Measurements from ENCODE around the gene TOMT.

Gene TOMT, protein sequence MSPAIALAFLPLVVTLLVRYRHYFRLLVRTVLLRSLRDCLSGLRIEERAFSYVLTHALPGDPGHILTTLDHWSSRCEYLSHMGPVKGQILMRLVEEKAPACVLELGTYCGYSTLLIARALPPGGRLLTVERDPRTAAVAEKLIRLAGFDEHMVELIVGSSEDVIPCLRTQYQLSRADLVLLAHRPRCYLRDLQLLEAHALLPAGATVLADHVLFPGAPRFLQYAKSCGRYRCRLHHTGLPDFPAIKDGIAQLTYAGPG

DNA sequence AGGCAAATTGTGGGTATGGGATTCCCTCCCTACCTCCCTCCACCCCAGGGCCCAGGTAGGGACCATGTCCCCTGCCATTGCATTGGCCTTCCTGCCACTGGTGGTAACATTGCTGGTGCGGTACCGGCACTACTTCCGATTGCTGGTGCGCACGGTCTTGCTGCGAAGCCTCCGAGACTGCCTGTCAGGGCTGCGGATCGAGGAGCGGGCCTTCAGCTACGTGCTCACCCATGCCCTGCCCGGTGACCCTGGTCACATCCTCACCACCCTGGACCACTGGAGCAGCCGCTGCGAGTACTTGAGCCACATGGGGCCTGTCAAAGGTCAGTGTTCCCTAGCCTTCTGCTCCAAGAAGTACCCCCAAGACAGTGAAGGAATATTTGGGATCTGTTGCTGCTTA lies at the start of gene TOMT:
TOMT (plus strand) TSS at position 37 of the 400 bp plus-strand sequence; CDS start at position 65, 28 bp downstream.
- Histone ChIP-seq H3K4me3 (ENCODE audit: low read depth in 1 of 2, low read length in 2 of 2) (no peak within 1 kb of the TSS), H3K36me3 (ENCODE audit: control insufficient read depth in 1 of 2, insufficient read depth in 2 of 2, low read length in 2 of 2) (peaks cover 3 to 9% of the 10 kb centered on the region in 2 donors), H3K27ac (ENCODE audit: low read length) (no peak within 1 kb of the TSS), H3K27me3 (ENCODE audit: low read depth, low read length) (no peaks in the 10 kb centered on the region), H3K4me1 (ENCODE audit: control insufficient read depth in 1 of 2, insufficient read depth in 2 of 2, low read length in 2 of 2) (peaks cover 15 to 22% of the 10 kb centered on the region in 2 donors), H3K9me3 (ENCODE audit: control insufficient read depth in 1 of 2, low read length in 2 of 2) (no peaks in the 10 kb centered on the region)

DNA sequence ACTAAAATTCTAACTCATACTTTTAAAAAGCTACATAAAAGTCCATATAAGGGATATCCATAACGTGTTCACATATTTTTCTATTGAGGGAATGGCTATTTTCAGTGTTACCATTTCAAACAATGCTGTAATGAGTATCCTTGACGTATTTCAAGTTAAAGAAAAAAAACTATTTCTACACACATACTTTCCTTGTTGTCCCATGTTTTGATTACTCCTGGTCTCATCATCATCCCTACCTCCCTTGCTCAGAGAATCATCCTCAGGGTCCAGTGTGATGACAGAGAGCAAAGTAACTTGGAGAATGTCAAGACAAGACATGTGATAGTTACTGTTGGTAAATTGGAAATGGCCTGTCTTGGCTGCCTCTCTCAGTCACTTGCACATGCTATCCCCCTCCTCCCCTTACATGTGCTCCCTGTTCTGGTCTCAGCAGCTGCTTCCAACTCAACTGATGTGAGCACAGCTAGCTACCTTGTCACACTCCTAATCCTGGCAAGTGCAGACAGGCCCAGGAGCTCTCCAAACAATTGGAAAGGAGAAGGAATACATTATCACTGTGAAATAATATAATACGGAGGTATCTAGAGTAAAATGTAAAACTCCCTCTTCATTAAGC lies 47.2 kb upstream of the TOMT start:
- Histone ChIP-seq H3K4me1 (ENCODE audit: control insufficient read depth in 1 of 2, insufficient read depth in 2 of 2, low read length in 2 of 2) (no peaks in the 10 kb centered on the region), H3K36me3 (ENCODE audit: control insufficient read depth in 1 of 2, insufficient read depth in 2 of 2, low read length in 2 of 2) (no peaks in the 10 kb centered on the region), H3K27me3 (ENCODE audit: low read depth, low read length) (no peaks in the 10 kb centered on the region), H3K27ac (ENCODE audit: low read length) (no peak overlapping the region), H3K9me3 (ENCODE audit: control insufficient read depth in 1 of 2, low read length in 2 of 2) (no peaks in the 10 kb centered on the region), H3K4me3 (ENCODE audit: low read depth in 1 of 2, low read length in 2 of 2) (no peak overlapping the region)

DNA sequence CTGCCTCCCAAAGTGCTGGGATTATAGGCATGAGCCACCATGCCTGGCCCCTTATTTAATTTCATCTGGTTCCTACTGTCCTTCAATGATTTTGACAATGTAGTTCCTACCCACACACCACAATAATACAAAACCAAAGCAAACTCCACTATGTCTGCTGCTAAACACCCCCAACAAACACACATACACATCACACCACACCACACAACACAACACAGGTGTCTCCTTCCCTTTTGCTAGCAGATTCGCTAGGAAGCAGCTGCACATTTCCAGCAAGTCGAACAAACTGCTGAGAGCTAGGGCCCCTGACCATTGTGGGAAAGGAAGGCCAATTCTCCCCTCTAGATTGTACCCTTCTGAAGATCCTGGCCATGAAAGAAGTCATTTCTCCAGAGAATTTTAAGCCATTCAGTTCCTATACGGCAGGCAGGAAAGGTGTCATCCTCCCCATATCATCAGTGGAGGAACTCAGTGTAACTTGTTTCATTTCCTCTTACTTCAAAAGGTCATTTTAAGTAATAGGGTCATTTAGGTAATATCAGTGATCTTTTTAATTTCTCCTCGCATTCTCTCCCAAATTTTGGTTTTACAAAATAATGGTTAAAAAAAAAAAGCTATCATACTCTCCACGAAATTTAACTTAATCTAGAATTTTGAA lies 43.9 kb upstream of the TOMT start:
- H3K36me3 ChIP-seq (ENCODE audit: control insufficient read depth in 1 of 2, insufficient read depth in 2 of 2, low read length in 2 of 2), result no peaks in the 10 kb centered on the region
- no peaks in the 10 kb centered on the region for H3K27me3 ChIP-seq (ENCODE audit: low read depth, low read length)

DNA sequence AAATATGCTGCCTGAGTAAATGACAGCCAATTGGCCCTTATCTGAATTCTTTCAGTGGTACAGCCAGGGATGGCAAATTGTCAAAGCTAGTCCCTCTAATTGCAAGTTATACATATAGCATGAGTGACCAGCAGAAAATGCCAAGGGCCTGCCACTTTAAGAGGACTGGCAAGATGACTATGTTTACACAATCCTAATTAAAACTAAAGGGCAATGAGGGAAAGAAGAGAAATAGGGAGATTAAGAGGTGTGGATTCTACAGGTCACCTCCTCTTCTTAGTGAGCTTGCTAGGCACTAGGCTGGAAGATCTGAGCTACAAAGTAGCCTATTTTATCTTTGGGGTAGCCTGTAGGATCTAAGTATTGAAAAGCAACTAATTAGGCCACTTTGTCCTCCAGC lies 38.9 kb upstream of the TOMT start:
- Histone ChIP-seq H3K36me3 (ENCODE audit: control insufficient read depth in 1 of 2, insufficient read depth in 2 of 2, low read length in 2 of 2) (no peaks in the 10 kb centered on the region), H3K4me3 (ENCODE audit: low read depth in 1 of 2, low read length in 2 of 2) (no peak overlapping the region), H3K9me3 (ENCODE audit: control insufficient read depth in 1 of 2, low read length in 2 of 2) (no peaks in the 10 kb centered on the region), H3K27me3 (ENCODE audit: low read depth, low read length) (no peaks in the 10 kb centered on the region), H3K27ac (ENCODE audit: low read length) (peak overlapping the region; percentile 1), H3K4me1 (ENCODE audit: control insufficient read depth in 1 of 2, insufficient read depth in 2 of 2, low read length in 2 of 2) (peaks cover 20 to 25% of the 10 kb centered on the region in 2 donors)

More for the DNA sequence above, 43.9 kb upstream of the TOMT start:
- H3K4me3 ChIP-seq (ENCODE audit: low read depth in 1 of 2, low read length in 2 of 2), result no peak overlapping the region
- H3K9me3 ChIP-seq (ENCODE audit: control insufficient read depth in 1 of 2, low read length in 2 of 2), result no peaks in the 10 kb centered on the region
- H3K27ac ChIP-seq (ENCODE audit: low read length), result no peak overlapping the region
- H3K4me1 ChIP-seq (ENCODE audit: control insufficient read depth in 1 of 2, insufficient read depth in 2 of 2, low read length in 2 of 2), result peaks cover 0 to 6% of the 10 kb centered on the region in 2 donors

DNA sequence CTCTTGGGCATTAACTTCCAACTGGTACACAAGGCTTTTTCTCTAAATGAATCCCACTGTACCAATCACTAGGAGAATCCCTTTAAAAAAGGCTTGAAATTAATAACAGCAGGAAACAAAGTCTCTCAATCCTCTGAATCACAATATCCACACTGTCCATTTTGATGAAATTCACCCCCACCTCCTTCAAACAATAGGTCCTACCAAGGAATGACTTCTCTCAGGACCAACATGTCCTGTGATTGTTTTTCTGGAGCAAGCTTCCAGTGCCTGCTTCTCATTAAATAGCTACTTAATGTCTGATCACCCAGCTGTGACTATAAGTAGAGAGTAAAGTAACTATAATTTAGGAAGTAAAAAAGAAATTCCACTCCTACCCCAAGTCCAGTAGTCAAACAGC lies 38.5 kb upstream of the TOMT start:
- Histone ChIP-seq H3K9me3 (ENCODE audit: control insufficient read depth in 1 of 2, low read length in 2 of 2) (no peaks in the 10 kb centered on the region), H3K27ac (ENCODE audit: low read length) (no peak overlapping the region), H3K4me1 (ENCODE audit: control insufficient read depth in 1 of 2, insufficient read depth in 2 of 2, low read length in 2 of 2) (peaks cover 23 to 28% of the 10 kb centered on the region in 2 donors), H3K4me3 (ENCODE audit: low read depth in 1 of 2, low read length in 2 of 2) (no peak overlapping the region), H3K36me3 (ENCODE audit: control insufficient read depth in 1 of 2, insufficient read depth in 2 of 2, low read length in 2 of 2) (no peaks in the 10 kb centered on the region), H3K27me3 (ENCODE audit: low read depth, low read length) (no peaks in the 10 kb centered on the region)

DNA sequence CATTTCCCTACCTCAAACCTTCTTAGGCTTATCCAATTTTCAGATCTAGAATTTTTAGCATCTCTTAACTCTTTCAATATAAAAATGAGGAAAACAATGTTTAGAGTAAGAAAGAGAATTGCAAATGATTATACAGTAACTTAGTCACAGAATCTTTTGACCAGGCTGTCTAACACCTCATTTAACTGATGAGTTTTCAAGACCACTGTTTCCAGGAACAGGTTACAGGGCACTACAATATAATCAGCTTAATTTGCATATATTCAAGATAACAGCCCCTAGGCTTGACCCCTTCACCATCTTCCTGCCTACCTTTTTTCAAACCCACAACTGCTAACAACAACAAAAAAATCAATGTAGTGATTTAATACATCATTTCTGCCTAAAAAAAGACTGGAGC lies 38.0 kb upstream of the TOMT start:
- Histone ChIP-seq H3K27ac (ENCODE audit: low read length) (no peak overlapping the region), H3K36me3 (ENCODE audit: control insufficient read depth in 1 of 2, insufficient read depth in 2 of 2, low read length in 2 of 2) (no peaks in the 10 kb centered on the region), H3K4me3 (ENCODE audit: low read depth in 1 of 2, low read length in 2 of 2) (no peak overlapping the region), H3K9me3 (ENCODE audit: control insufficient read depth in 1 of 2, low read length in 2 of 2) (no peaks in the 10 kb centered on the region), H3K4me1 (ENCODE audit: control insufficient read depth in 1 of 2, insufficient read depth in 2 of 2, low read length in 2 of 2) (peaks cover 26 to 28% of the 10 kb centered on the region in 2 donors), H3K27me3 (ENCODE audit: low read depth, low read length) (no peaks in the 10 kb centered on the region)

DNA sequence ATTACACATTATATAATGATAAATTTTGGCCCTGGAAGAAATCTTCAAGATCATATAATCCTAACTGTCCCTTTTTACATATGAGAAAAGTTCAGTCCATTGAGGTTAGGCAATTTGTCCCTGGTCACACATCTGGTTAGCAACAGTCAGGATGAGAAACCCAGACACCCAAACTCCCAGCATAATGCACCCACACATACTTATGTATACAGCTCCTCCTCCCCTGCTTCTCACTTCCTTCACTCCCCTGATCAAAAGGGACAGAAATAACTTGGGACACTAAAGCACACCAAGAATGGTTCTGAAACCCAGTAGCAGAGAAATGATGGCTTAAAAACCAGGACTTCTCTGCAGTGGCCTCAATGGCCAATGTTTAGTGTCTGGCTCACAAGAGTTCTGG lies 36.5 kb upstream of the TOMT start:
- H3K4me3 ChIP-seq (ENCODE audit: low read depth in 1 of 2, low read length in 2 of 2), result peak overlapping the region; percentile 1 to 40
- H3K4me1 ChIP-seq (ENCODE audit: control insufficient read depth in 1 of 2, insufficient read depth in 2 of 2, low read length in 2 of 2), result peaks cover 26 to 28% of the 10 kb centered on the region in 2 donors
- H3K9me3 ChIP-seq (ENCODE audit: control insufficient read depth in 1 of 2, low read length in 2 of 2), result no peaks in the 10 kb centered on the region

DNA sequence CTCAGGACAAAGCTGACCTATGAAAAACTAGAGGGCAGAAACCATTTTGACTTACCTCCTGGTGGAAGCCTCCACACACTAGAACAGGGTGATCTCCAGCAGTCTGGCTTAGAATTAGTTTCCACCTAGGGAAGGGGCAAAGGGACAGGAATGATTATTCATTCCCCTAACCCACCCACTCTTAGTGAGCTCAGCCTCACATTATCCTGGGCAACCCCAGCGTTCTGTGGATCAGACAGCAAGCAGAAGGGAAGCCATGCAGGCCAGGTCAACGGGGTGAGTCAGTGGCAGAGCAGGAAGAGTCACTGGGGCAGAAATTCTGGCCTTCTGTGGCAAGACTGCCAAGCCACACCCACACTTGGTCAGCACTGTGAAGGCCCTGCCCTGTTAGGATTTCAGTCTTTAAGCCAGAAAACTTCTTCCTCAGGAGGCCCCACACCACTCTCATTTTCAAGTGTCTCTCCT lies 35.9 kb upstream of the TOMT start:
- Histone ChIP-seq H3K27me3 (ENCODE audit: low read depth, low read length) (no peaks in the 10 kb centered on the region), H3K4me1 (ENCODE audit: control insufficient read depth in 1 of 2, insufficient read depth in 2 of 2, low read length in 2 of 2) (peaks cover 26 to 28% of the 10 kb centered on the region in 2 donors), H3K4me3 (ENCODE audit: low read depth in 1 of 2, low read length in 2 of 2) (peak overlapping the region; percentile 1 to 40), H3K36me3 (ENCODE audit: control insufficient read depth in 1 of 2, insufficient read depth in 2 of 2, low read length in 2 of 2) (no peaks in the 10 kb centered on the region), H3K27ac (ENCODE audit: low read length) (peak overlapping the region; percentile 92), H3K9me3 (ENCODE audit: control insufficient read depth in 1 of 2, low read length in 2 of 2) (no peaks in the 10 kb centered on the region)

More for the DNA sequence above, 36.5 kb upstream of the TOMT start:
- H3K36me3 ChIP-seq (ENCODE audit: control insufficient read depth in 1 of 2, insufficient read depth in 2 of 2, low read length in 2 of 2), result no peaks in the 10 kb centered on the region
- peak overlapping the region; percentile 92 for H3K27ac ChIP-seq (ENCODE audit: low read length)
- H3K27me3 ChIP-seq (ENCODE audit: low read depth, low read length), result no peaks in the 10 kb centered on the region

DNA sequence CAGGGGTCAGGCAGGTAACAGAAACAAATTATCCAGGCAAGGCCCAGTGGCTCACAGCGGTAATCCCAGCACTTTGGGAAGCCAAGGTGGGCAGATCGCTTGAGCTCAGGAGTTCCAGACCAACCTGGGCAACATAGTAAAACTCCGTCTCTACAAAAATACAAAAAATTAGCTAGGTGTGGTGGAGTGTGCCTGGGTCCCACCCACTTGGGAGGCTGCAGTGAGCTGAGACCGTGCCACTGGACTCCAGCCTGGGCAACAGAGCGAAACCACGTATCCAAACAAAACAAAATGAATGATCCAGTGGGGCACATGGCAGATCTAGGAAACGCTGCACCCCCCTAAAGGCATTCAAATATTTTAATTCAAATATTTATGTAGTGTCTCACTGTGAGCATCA lies 35.2 kb upstream of the TOMT start:
- Histone ChIP-seq H3K4me3 (ENCODE audit: low read depth in 1 of 2, low read length in 2 of 2) (no peak overlapping the region), H3K36me3 (ENCODE audit: control insufficient read depth in 1 of 2, insufficient read depth in 2 of 2, low read length in 2 of 2) (no peaks in the 10 kb centered on the region), H3K27me3 (ENCODE audit: low read depth, low read length) (no peaks in the 10 kb centered on the region), H3K4me1 (ENCODE audit: control insufficient read depth in 1 of 2, insufficient read depth in 2 of 2, low read length in 2 of 2) (peaks cover 26 to 32% of the 10 kb centered on the region in 2 donors), H3K9me3 (ENCODE audit: control insufficient read depth in 1 of 2, low read length in 2 of 2) (no peaks in the 10 kb centered on the region), H3K27ac (ENCODE audit: low read length) (peak overlapping the region; percentile 92)

DNA sequence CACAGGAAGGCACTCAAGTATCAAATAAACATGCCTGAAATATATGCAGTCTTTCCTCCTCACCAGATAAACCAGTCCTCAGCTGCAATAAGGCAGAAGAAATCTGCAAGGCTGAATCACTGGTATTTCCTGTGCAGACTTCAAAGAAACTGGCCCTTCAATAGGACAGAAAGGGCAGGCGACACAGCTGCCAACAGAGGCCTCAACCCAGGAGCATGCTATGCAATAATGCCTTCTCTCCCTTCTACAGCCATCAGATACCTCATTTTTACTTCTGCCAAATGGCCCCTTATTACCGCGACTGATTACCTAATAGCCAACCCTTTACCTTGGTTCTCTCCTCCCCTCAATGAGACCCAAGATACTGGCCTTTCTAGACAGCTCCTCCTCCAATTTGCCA lies 33.4 kb upstream of the TOMT start:
- Histone ChIP-seq H3K4me3 (ENCODE audit: low read depth in 1 of 2, low read length in 2 of 2) (no peak overlapping the region), H3K4me1 (ENCODE audit: control insufficient read depth in 1 of 2, insufficient read depth in 2 of 2, low read length in 2 of 2) (peaks cover 26% of the 10 kb centered on the region in 2 donors), H3K9me3 (ENCODE audit: control insufficient read depth in 1 of 2, low read length in 2 of 2) (no peaks in the 10 kb centered on the region), H3K27ac (ENCODE audit: low read length) (peak overlapping the region; percentile 19), H3K36me3 (ENCODE audit: control insufficient read depth in 1 of 2, insufficient read depth in 2 of 2, low read length in 2 of 2) (no peaks in the 10 kb centered on the region), H3K27me3 (ENCODE audit: low read depth, low read length) (no peaks in the 10 kb centered on the region)

DNA sequence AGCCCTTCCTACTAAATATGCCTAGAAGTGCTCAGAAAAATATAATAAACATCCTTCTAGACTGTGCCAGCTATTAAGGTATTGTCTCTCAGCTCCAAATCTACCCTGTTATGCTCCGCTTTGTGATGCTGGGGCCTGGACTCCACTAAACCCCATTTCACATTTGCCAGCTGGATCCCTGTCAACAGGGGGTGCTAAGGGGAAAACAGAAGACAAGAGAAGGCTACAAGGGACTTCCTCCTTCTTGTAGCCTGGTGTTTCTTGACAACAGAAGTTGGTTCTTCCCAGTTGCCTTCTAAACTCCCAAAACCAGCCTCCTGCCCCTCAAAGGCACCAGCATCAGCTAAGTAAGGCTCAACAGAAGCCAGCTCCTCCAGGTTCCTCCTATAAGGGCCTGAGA lies 30.6 kb upstream of the TOMT start:
- H3K27me3 ChIP-seq (ENCODE audit: low read depth, low read length), result no peaks in the 10 kb centered on the region
- no peak overlapping the region for H3K27ac ChIP-seq (ENCODE audit: low read length)
- H3K4me3 ChIP-seq (ENCODE audit: low read depth in 1 of 2, low read length in 2 of 2), result no peak overlapping the region
- H3K4me1 ChIP-seq (ENCODE audit: control insufficient read depth in 1 of 2, insufficient read depth in 2 of 2, low read length in 2 of 2), result peaks cover 13 to 25% of the 10 kb centered on the region in 2 donors
- peaks cover 0 to under 1% of the 10 kb centered on the region in 2 donors for H3K36me3 ChIP-seq (ENCODE audit: control insufficient read depth in 1 of 2, insufficient read depth in 2 of 2, low read length in 2 of 2)
- H3K9me3 ChIP-seq (ENCODE audit: control insufficient read depth in 1 of 2, low read length in 2 of 2), result no peaks in the 10 kb centered on the region
